H9 (cell line): ENCODE data around the gene TMEM117. TPM values are rescaled to one million over a fixed set of nuclear protein-coding genes. Genes with fewer than 3 reads are reported as not detected.

Source experiments
- DNase-seq: peaks from one replicate; pipeline ENCODE4 v3.0.0-alpha.2; 2017
- H2AFZ ChIP-seq: one replicate; pipeline ENCODE4 v1.6.1; 2013; ENCODE audit warnings: mild to moderate bottlenecking, low read length, control low read depth, moderate library complexity
- H2AK5ac ChIP-seq: 2 replicates; pipeline ENCODE4 v1.6.1; 2013; ENCODE audit warnings: low read length, control low read depth, mixed read lengths; ENCODE audit not compliant: insufficient read length
- H2BK120ac ChIP-seq: one replicate; pipeline ENCODE4 v1.6.1; 2013; ENCODE audit warnings: low read depth, mild to moderate bottlenecking, low read length, control low read depth, inconsistent platforms; ENCODE audit not compliant: poor library complexity, severe bottlenecking
- H2BK12ac ChIP-seq: 2 replicates; pipeline ENCODE4 v1.6.1; 2013; ENCODE audit warnings: low read length, control low read depth, mixed read lengths, low read depth; ENCODE audit not compliant: insufficient read length
- H2BK15ac ChIP-seq: 2 replicates; pipeline ENCODE4 v1.6.1; 2013; ENCODE audit warnings: low read depth, low read length, control low read depth
- H2BK20ac ChIP-seq: one replicate; pipeline ENCODE4 v1.6.1; 2013; ENCODE audit warnings: low read depth, mild to moderate bottlenecking, low read length, control low read depth, inconsistent platforms; ENCODE audit not compliant: poor library complexity, severe bottlenecking
- H2BK5ac ChIP-seq: 2 replicates; pipeline ENCODE4 v1.6.1; 2013; ENCODE audit warnings: low read length, control low read depth, mixed read lengths; ENCODE audit not compliant: insufficient read length
- H3K14ac ChIP-seq: 2 replicates; pipeline ENCODE4 v1.6.1; 2013; ENCODE audit warnings: low read length, control low read depth; ENCODE audit not compliant: insufficient read depth
- H3K18ac ChIP-seq: 2 replicates; pipeline ENCODE4 v1.6.1; 2013; ENCODE audit warnings: low read depth, mild to moderate bottlenecking, mixed read lengths, low read length, control low read depth; ENCODE audit not compliant: insufficient read length
- H3K23ac ChIP-seq: 2 replicates; pipeline ENCODE4 v1.6.1; 2013; ENCODE audit warnings: low read length, control low read depth, mixed read lengths, low read depth; ENCODE audit not compliant: insufficient read length
- H3K23me2 ChIP-seq: 2 replicates; pipeline ENCODE4 v1.6.1; 2013; ENCODE audit warnings: low read depth, mild to moderate bottlenecking, mixed read lengths, low read length, control low read depth; ENCODE audit not compliant: insufficient read length, poor library complexity, severe bottlenecking
- H3K27ac ChIP-seq: 2 replicates; pipeline ENCODE4 v1.5.1; 2013; ENCODE audit warnings: low read length, control low read depth, mixed read lengths, low read depth; ENCODE audit not compliant: insufficient read length
- H3K27me3 ChIP-seq: 2 replicates; pipeline ENCODE4 v1.6.1; 2013; ENCODE audit warnings: low read length, control low read depth, inconsistent platforms; ENCODE audit not compliant: insufficient read depth
- H3K4ac ChIP-seq: 2 replicates; pipeline ENCODE4 v1.6.1; 2013; ENCODE audit warnings: low read depth, mild to moderate bottlenecking, control low read depth, inconsistent platforms, low read length, moderate library complexity
- H3K4me1 ChIP-seq: 2 replicates; pipeline ENCODE4 v1.6.1; 2013; ENCODE audit warnings: low read length, control low read depth, inconsistent platforms; ENCODE audit not compliant: insufficient read depth
- H3K4me2 ChIP-seq: 2 replicates; pipeline ENCODE4 v1.6.1; 2013; ENCODE audit warnings: low read length, control low read depth, mixed read lengths; ENCODE audit not compliant: insufficient read length, insufficient read depth
- H3K56ac ChIP-seq: 2 replicates; pipeline ENCODE4 v1.6.1; 2013; ENCODE audit warnings: low read depth, mild to moderate bottlenecking, mixed read lengths, low read length, control low read depth; ENCODE audit not compliant: insufficient read length
- H3K79me1 ChIP-seq: 2 replicates; pipeline ENCODE4 v1.6.1; 2013; ENCODE audit warnings: low read depth, mild to moderate bottlenecking, moderate library complexity, low read length, control low read depth, inconsistent platforms; ENCODE audit not compliant: insufficient read depth, poor library complexity, severe bottlenecking
- H3K79me2 ChIP-seq: 2 replicates; pipeline ENCODE4 v1.6.1; 2013; ENCODE audit warnings: low read length, control low read depth, inconsistent platforms; ENCODE audit not compliant: insufficient read depth
- H3K9ac ChIP-seq: 2 replicates; pipeline ENCODE4 v1.6.1; 2013; ENCODE audit warnings: low read length, control low read depth, mixed read lengths; ENCODE audit not compliant: insufficient read length; ENCODE audit errors: extremely low read depth
- H3K9me3 ChIP-seq: one replicate; pipeline ENCODE4 v1.6.1; 2013; ENCODE audit warnings: low read depth, low read length, inconsistent platforms; ENCODE audit not compliant: control insufficient read depth
- H3T11ph ChIP-seq: one replicate; pipeline ENCODE4 v1.6.1; 2013; ENCODE audit warnings: mild to moderate bottlenecking, low read length, control low read depth, inconsistent platforms
- H4K20me1 ChIP-seq: one replicate; pipeline ENCODE4 v1.6.1; 2013; ENCODE audit not compliant: control insufficient read depth, insufficient read length, insufficient read depth
- H4K5ac ChIP-seq: 2 replicates; pipeline ENCODE4 v1.6.1; 2013; ENCODE audit warnings: low read depth, mild to moderate bottlenecking, mixed read lengths, low read length, control low read depth; ENCODE audit not compliant: insufficient read length
- H4K8ac ChIP-seq: replicated peaks from 2 replicates; pipeline ENCODE4 v1.6.1; 2013; ENCODE audit warnings: low read length, control low read depth, mixed read lengths, low read depth; ENCODE audit not compliant: insufficient read length
- H4K91ac ChIP-seq: 2 replicates; pipeline ENCODE4 v1.6.1; 2013; ENCODE audit warnings: low read depth, mild to moderate bottlenecking, moderate library complexity, mixed read lengths, low read length, control low read depth; ENCODE audit not compliant: insufficient read length
- H3K27ac Mint-ChIP-seq, 3 experiments: 2 replicates in 2 of 3; 3 replicates in 1 of 3; pipeline ENCODE4 v1.8.0; 2020 to 2021; ENCODE audit warnings: mixed read lengths in 3 of 3, mild to moderate bottlenecking in 1 of 3, moderate library complexity in 1 of 3
- H3K27me3 Mint-ChIP-seq: 2 replicates; pipeline ENCODE4 v1.8.0; 2021; ENCODE audit warnings: low read depth, mild to moderate bottlenecking, moderate library complexity, mixed read lengths
- H3K36me3 Mint-ChIP-seq, 3 experiments: 2 replicates in 2 of 3; 3 replicates in 1 of 3; pipeline ENCODE4 v1.8.0; 2020 to 2021; ENCODE audit warnings: low read depth in 3 of 3, mixed read lengths in 3 of 3; ENCODE audit not compliant: insufficient read depth in 1 of 3
- H3K4me1 Mint-ChIP-seq, 2 experiments: 2 replicates each; pipeline ENCODE4 v1.8.0; 2020; ENCODE audit warnings: mixed read lengths in 2 of 2
- H3K4me3 Mint-ChIP-seq, 2 experiments: 2 replicates in 1 of 2; 3 replicates in 1 of 2; pipeline ENCODE4 v1.8.0; 2020 to 2021; ENCODE audit warnings: mild to moderate bottlenecking in 2 of 2, mixed read lengths in 2 of 2, moderate library complexity in 1 of 2
- H3K9me3 Mint-ChIP-seq, 2 experiments: 2 replicates in 1 of 2; 3 replicates in 1 of 2; pipeline ENCODE4 v1.8.0; 2020; ENCODE audit warnings: mild to moderate bottlenecking in 2 of 2, mixed read lengths in 2 of 2, moderate library complexity in 1 of 2
- CTCF ChIP-seq: fragments of 200-600 bp; sonication (generic); conservative IDR thresholded peaks from 3 replicates; pipeline ENCODE4 v1.8.0; 2021; ENCODE audit warnings: antibody characterized with exemption, mild to moderate bottlenecking
- total RNA-seq: library from RNA; stranded (reverse); gene quantifications from 2 replicates; pipeline ENCODE4 v1.2.1, GENCODE V29; 2021

Gene TMEM117
- total RNA-seq, 1 experiment from 2014 or later = 1.7 TPM

GRCh38 chr12:44342371-44342770, 506.5 kb downstream of the TMEM117 start:
- H3K4me3 Mint-ChIP-seq = no peak overlapping the region
- no peak overlapping the region for H2BK20ac ChIP-seq
- no peak overlapping the region for H3K27ac ChIP-seq
- no peak for DNase-seq
- no peak overlapping the region for H2AK5ac ChIP-seq
- no peaks in the 10 kb centered on the region for H3K79me2 ChIP-seq
- no peak overlapping the region for H2BK12ac ChIP-seq
- H2BK5ac ChIP-seq = no peak overlapping the region
- H3K9ac ChIP-seq = no peak overlapping the region
- H3K27me3 ChIP-seq = no peaks in the 10 kb centered on the region
- no peaks in the 10 kb centered on the region for H3K79me1 ChIP-seq
- H3K14ac ChIP-seq = no peak overlapping the region
- H3K4me2 ChIP-seq = no peak overlapping the region
- no peak overlapping the region for H3T11ph ChIP-seq
- H4K8ac ChIP-seq = no peak overlapping the region
- no peak overlapping the region for H3K18ac ChIP-seq
- TF ChIP-seq CTCF = no peak
- no peaks in the 10 kb centered on the region for H4K20me1 ChIP-seq
- H2BK15ac ChIP-seq = no peak overlapping the region
- no peaks in the 10 kb centered on the region for H3K9me3 Mint-ChIP-seq
- H3K27ac Mint-ChIP-seq = no peak overlapping the region
- no peaks in the 10 kb centered on the region for H3K4me1 ChIP-seq
- H3K23me2 ChIP-seq = no peaks in the 10 kb centered on the region
- no peak overlapping the region for H3K23ac ChIP-seq
- no peak overlapping the region for H2AFZ ChIP-seq
- 0 out of 4 replicates have a peak, but pooled peaks cover 4% of the 10 kb centered on the region in 2 experiments for H3K4me1 Mint-ChIP-seq
- no peak overlapping the region for H3K4ac ChIP-seq
- no peak overlapping the region for H2BK120ac ChIP-seq
- no peak overlapping the region for H4K91ac ChIP-seq
- H3K36me3 Mint-ChIP-seq = no peaks in the 10 kb centered on the region
- H3K56ac ChIP-seq = no peak overlapping the region
- no peak overlapping the region for H4K5ac ChIP-seq
- H3K9me3 ChIP-seq = no peaks in the 10 kb centered on the region
- H3K27me3 Mint-ChIP-seq = no peaks in the 10 kb centered on the region
